ENCODE measurements around the gene BCAS3. TPM values are rescaled to one million over a fixed set of nuclear protein-coding genes. Genes with fewer than 3 reads are reported as not detected.

Gene BCAS3
- total RNA-seq, 4 donors from 2014 or later: 42.1 to 84.7 (median 54.1) TPM

DNA sequence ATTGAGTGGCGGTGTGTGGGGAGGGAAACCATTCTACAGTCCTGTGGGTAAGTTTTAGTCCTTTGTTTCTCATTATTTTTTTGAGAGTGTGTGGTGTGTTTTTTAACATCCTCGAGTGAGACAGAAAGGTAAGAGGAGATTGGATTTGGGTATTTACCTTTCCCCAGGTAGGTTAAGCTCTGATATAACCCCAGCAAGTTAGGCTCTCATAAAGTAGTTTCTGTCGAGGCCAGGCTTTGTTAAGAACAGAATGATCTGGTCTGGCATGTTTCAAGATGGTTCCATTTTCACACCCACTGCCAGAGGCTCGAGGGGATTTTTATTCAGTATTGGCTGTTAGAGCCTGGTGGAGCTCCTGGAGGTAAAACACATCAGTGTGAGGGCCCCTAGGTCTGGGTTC is 62.9 kb downstream of the BCAS3 start:
- no peak for DNase-seq (ENCODE audit: low spot score in 2 of 2)
- intact Hi-C loops (cut with DNase I; ENCODE audit: low total_unique reads): no loop called here
- WGBS, 2 donors: 90 to 93% methylated on average over 4 of the region's 4 CpGs
- TF ChIP-seq, protein P1, sequence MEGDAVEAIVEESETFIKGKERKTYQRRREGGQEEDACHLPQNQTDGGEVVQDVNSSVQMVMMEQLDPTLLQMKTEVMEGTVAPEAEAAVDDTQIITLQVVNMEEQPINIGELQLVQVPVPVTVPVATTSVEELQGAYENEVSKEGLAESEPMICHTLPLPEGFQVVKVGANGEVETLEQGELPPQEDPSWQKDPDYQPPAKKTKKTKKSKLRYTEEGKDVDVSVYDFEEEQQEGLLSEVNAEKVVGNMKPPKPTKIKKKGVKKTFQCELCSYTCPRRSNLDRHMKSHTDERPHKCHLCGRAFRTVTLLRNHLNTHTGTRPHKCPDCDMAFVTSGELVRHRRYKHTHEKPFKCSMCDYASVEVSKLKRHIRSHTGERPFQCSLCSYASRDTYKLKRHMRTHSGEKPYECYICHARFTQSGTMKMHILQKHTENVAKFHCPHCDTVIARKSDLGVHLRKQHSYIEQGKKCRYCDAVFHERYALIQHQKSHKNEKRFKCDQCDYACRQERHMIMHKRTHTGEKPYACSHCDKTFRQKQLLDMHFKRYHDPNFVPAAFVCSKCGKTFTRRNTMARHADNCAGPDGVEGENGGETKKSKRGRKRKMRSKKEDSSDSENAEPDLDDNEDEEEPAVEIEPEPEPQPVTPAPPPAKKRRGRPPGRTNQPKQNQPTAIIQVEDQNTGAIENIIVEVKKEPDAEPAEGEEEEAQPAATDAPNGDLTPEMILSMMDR (IDR thresholded peaks at IDR 0.05): no peak
- no peak for TF ChIP-seq POLR2A (IDR thresholded peaks at IDR 0.05)
- H3K4me3 ChIP-seq (ENCODE audit: low read depth, poor library complexity, severe bottlenecking): no peak overlapping the region

DNA sequence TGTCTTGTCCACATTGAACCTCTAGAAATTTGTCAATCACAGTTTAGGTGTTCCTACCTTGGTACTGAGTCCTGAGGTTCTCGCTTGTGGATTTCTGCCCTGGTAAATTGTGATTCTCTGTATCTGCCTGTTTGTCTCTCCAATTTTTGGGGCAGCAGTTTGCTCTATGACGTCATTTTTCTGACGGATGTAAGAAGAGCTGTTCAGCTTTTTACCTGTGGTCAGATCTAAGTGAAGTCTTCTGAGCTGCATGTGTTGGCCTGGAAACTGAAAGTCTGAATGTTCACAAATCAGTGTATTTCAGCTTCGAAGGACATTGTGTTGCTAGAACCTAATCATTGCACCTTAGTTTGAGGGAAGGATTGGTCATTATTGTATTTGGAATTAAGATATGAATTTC is 63.4 kb downstream of the BCAS3 start:
- intact Hi-C loops (cut with DNase I; ENCODE audit: low total_unique reads): no loop called here
- no peak overlapping the region for H3K4me3 ChIP-seq (ENCODE audit: low read depth, poor library complexity, severe bottlenecking)
- TF ChIP-seq, protein P1 (IDR thresholded peaks at IDR 0.05): no peak
- TF ChIP-seq POLR2A (IDR thresholded peaks at IDR 0.05): no peak
- WGBS, 2 donors: 96 to 97% methylated on average over 4 of the region's 4 CpGs
- DNase-seq (ENCODE audit: low spot score in 2 of 2): no peak

DNA sequence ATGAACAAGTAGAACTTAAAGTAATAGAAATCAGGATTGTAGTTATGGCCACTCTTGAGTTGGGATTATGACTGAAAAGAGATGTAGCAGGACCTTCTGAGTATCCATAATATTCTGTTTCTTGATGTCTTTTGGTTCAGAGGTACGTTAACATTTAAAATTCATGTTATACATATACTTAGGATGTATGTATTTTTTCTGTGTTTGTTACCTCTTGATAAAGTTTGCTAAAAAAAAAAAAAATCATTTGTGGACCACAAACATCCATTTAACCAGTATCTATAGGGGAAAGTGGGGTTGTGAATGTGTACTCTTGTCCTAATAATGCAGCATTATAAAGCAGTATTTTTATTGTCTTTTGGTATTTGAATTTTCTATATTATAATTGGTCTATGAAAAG is 65.6 kb downstream of the BCAS3 start:
- no peak for TF ChIP-seq POLR2A (IDR thresholded peaks at IDR 0.05)
- TF ChIP-seq, protein P1 (IDR thresholded peaks at IDR 0.05): no peak
- no peak for DNase-seq (ENCODE audit: low spot score in 2 of 2)
- intact Hi-C loops (cut with DNase I; ENCODE audit: low total_unique reads): no loop called here
- WGBS, 2 donors: 91 to 92% methylated on average over 1 of the region's 1 CpG
- H3K4me3 ChIP-seq (ENCODE audit: low read depth, poor library complexity, severe bottlenecking): no peak overlapping the region

DNA sequence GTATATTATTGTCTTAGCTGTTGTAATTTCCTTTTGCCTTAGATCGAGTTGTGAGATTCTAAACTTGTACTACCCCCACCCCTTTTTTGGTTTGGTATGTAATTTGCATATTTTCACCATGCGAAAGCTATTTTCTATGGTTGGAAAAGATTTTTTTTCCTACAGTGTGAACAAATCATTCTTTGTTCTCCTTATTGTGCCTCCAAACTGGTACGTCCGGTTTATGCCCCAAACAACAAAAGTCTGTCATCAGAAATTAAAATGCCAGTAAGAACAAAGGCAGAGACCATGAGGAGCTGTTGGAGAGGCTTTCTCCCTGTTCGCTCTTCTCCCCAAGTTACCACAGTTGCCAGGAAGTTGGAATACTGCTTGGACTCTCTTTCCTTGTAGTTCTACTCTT is 66.1 kb downstream of the BCAS3 start:
- intact Hi-C loops (cut with DNase I; ENCODE audit: low total_unique reads): no loop called here
- TF ChIP-seq POLR2A (IDR thresholded peaks at IDR 0.05): no peak
- TF ChIP-seq, protein P1 (IDR thresholded peaks at IDR 0.05): no peak
- 31 to 37% methylated on average over 5 of the region's 5 CpGs for WGBS, 2 donors
- no peak overlapping the region for H3K4me3 ChIP-seq (ENCODE audit: low read depth, poor library complexity, severe bottlenecking)
- no peak for DNase-seq (ENCODE audit: low spot score in 2 of 2)

DNA sequence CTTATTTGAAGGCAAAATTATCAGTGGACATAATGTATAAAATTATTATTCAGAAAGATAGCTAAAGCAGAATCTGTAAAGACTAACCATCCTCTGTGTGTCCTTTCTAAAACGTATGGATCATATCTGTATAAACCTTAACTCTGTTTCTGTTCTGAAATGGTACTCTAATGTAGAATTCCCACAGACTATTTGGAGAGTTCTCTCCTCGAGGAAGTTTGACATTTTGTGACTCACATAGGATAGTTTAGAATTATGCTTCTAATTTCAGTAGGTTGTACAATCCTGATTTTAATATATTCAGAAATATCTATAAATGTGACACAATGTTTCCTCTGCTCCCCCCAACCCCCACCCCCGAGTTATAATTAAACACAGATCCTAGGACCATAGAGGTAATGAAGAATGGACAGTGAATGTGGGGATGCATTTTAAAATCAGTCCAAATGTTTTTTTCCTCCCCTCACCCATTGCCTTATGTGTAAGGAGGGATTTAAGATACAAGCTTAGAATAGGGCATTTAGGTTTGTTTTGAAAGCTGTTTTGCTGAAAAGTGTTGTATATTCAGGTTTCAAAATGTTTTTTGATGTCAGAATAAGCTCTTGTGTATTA is 66.8 kb downstream of the BCAS3 start:
- TF ChIP-seq, protein P1 (IDR thresholded peaks at IDR 0.05): no peak
- TF ChIP-seq POLR2A (IDR thresholded peaks at IDR 0.05): no peak
- DNase-seq (ENCODE audit: low spot score in 2 of 2): no peak
- WGBS, 2 donors: 37 to 58% methylated on average over 3 of the region's 3 CpGs
- intact Hi-C loops (cut with DNase I; ENCODE audit: low total_unique reads): no loop called here
- no peak overlapping the region for H3K4me3 ChIP-seq (ENCODE audit: low read depth, poor library complexity, severe bottlenecking)

DNA sequence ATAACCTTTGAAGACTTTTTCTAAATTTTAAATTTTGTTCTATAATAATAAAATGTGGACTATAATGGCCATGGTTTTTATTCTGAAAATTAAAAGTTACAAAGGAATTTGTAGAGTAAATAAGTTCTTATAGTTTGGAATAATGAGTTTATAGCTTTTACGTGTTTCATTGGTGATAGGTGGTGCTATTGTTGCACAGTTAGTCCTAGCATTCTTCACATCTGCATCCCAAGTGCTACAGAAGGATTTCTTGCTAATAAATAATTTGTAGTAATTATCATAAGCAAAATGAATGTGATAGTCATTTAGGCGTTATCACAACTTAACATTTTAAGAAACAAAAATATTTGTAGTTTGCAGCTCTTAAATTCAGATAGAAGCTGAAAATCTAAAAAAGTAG is 67.9 kb downstream of the BCAS3 start:
- WGBS, 2 donors: 73 to 79% methylated on average over 2 of the region's 2 CpGs
- no peak for TF ChIP-seq POLR2A (IDR thresholded peaks at IDR 0.05)
- TF ChIP-seq, protein P1 (IDR thresholded peaks at IDR 0.05): no peak
- intact Hi-C loops (cut with DNase I; ENCODE audit: low total_unique reads): no loop called here
- no peak for DNase-seq (ENCODE audit: low spot score in 2 of 2)
- no peak overlapping the region for H3K4me3 ChIP-seq (ENCODE audit: low read depth, poor library complexity, severe bottlenecking)

Measured in lower leg skin (tissue), 4 donors.